Endodermal cell (in vitro differentiated cells): ENCODE measurements around the gene MYH6. TPM values are rescaled to one million over a fixed set of nuclear protein-coding genes. Genes with fewer than 3 reads are reported as not detected.
A peak's percentile ranks its signal among the peaks of the same experiment; 100 is the strongest.

Source experiments
- DNase-seq: peaks from one replicate; pipeline ENCODE4 v3.0.0-alpha.2; 2017
- H3K27ac ChIP-seq: 2 replicates; pipeline ENCODE4 v1.5.1; 2013; ENCODE audit warnings: mild to moderate bottlenecking, low read depth, low read length, moderate library complexity
- H3K27me3 ChIP-seq: 2 replicates; pipeline ENCODE4 v1.6.1; 2013; ENCODE audit warnings: mild to moderate bottlenecking, low read length, moderate library complexity; ENCODE audit not compliant: insufficient read depth, control insufficient read depth, poor library complexity, severe bottlenecking
- H3K36me3 ChIP-seq: 2 replicates; pipeline ENCODE4 v1.7.0; 2013; ENCODE audit warnings: mild to moderate bottlenecking, low read length, moderate library complexity; ENCODE audit not compliant: control insufficient read depth, insufficient read depth
- H3K4me1 ChIP-seq: one replicate; pipeline ENCODE4 v1.7.0; 2013; ENCODE audit warnings: low read length; ENCODE audit not compliant: control insufficient read depth, insufficient read depth
- H3K4me3 ChIP-seq: 2 replicates; pipeline ENCODE4 v1.5.1; 2013; ENCODE audit warnings: mild to moderate bottlenecking, low read length, moderate library complexity
- H3K9ac ChIP-seq: 2 replicates; pipeline ENCODE4 v1.6.1; 2013; ENCODE audit warnings: mild to moderate bottlenecking, low read length, moderate library complexity; ENCODE audit not compliant: poor library complexity, severe bottlenecking; ENCODE audit errors: extremely low read depth
- H3K9me3 ChIP-seq: 2 replicates; pipeline ENCODE4 v1.6.1; 2013; ENCODE audit warnings: mild to moderate bottlenecking, low read length, moderate library complexity; ENCODE audit not compliant: control insufficient read depth
- H3K27ac Mint-ChIP-seq: 2 replicates; pipeline ENCODE4 v1.8.0; 2020; ENCODE audit warnings: mixed read lengths
- H3K27me3 Mint-ChIP-seq: 2 replicates; pipeline ENCODE4 v1.8.0; 2021; ENCODE audit warnings: mild to moderate bottlenecking, mixed read lengths; ENCODE audit not compliant: insufficient read depth
- H3K36me3 Mint-ChIP-seq: 2 replicates; pipeline ENCODE4 v1.8.0; 2020; ENCODE audit warnings: low read depth, mixed read lengths
- H3K4me1 Mint-ChIP-seq: 2 replicates; pipeline ENCODE4 v1.8.0; 2020; ENCODE audit warnings: mixed read lengths
- H3K4me3 Mint-ChIP-seq: 2 replicates; pipeline ENCODE4 v1.8.0; 2020; ENCODE audit warnings: mild to moderate bottlenecking, moderate library complexity, mixed read lengths
- H3K9me3 Mint-ChIP-seq: 2 replicates; pipeline ENCODE4 v1.8.0; 2020; ENCODE audit warnings: mild to moderate bottlenecking, mixed read lengths
- CTCF ChIP-seq: fragments of 200-600 bp; sonication (generic); conservative IDR thresholded peaks from 2 replicates; pipeline ENCODE4 v1.5.0; 2021; ENCODE audit warnings: antibody characterized with exemption, mild to moderate bottlenecking
- WGBS, 2 experiments: methylation state at CpG; one replicate each; pipeline versions ENCODE4 v1.1.5 to v1.1.7; 2013; ENCODE audit warnings: missing lambda C conversion rate in 2 of 2, mixed read lengths in 1 of 2; ENCODE audit not compliant: insufficient coverage in 1 of 2, insufficient read length in 1 of 2; 5-methylcytosine and 5-hydroxymethylcytosine counted together
- total RNA-seq, 2 donors: library from RNA; stranded (reverse); fragmentation: NEBNext Ultra II Directional in 1 of 2; extraction: Animal tissue kit (Norgen Biotek cat#: 25700) in 1 of 2; gene quantifications; 2 replicates in 1 of 2; 3 replicates in 1 of 2; pipeline ENCODE4 v1.2.1, GENCODE V29; 2021

Gene MYH6
- total RNA-seq, 2 donors from 2014 or later, result not detected

DNA sequence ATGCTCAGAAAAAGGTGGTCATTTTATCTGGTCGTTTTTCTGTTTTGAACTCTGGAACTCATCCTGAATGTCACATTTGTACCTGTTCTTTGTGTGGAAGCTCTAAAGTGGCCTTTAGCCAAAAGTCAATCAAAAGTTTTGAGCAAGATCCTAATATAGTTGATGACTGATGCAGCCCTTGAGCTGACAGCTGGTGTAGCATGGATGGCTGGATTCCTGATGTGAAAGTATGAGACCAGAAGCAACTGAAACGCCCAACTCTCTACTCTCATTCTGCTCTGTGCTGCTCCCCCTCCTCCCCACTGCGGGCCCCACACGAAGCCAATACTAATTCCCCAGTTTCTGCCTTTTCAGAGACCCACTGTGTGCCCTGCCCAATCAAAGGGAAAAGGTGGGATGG is 37.7 kb upstream of the MYH6 start:
- Histone ChIP-seq H3K27me3 (no peaks in the 10 kb centered on the region), H3K4me3 (no peak overlapping the region), H3K9ac (no peak overlapping the region), H3K9me3 (no peaks in the 10 kb centered on the region), H3K27ac (no peak overlapping the region), H3K36me3 (no peaks in the 10 kb centered on the region), H3K4me1 (peaks cover 13% of the 10 kb centered on the region)
- 89 to 100% methylated on average over 1 to 4 of the region's 4 CpGs for WGBS, 2 experiments
- Mint-ChIP-seq H3K9me3 (no peaks in the 10 kb centered on the region), H3K4me1 (peaks cover 24% of the 10 kb centered on the region), H3K36me3 (no peaks in the 10 kb centered on the region), H3K27me3 (peaks cover 8% of the 10 kb centered on the region), H3K27ac (no peak overlapping the region), H3K4me3 (no peak overlapping the region)
- DNase-seq, result no peak
- TF ChIP-seq CTCF, result no peak

- Mint-ChIP-seq H3K27ac (no peak overlapping the region), H3K9me3 (no peaks in the 10 kb centered on the region), H3K27me3 (peaks cover 12% of the 10 kb centered on the region), H3K4me1 (peaks cover 24% of the 10 kb centered on the region), H3K36me3 (no peaks in the 10 kb centered on the region), H3K4me3 (no peak overlapping the region)
- WGBS, 2 experiments, result 91% methylated on average over 1 of the region's 1 CpG; no CpG with 5 or more reads in 1 of the 2 experiments
- H3K9me3 ChIP-seq, result no peaks in the 10 kb centered on the region
- no peaks in the 10 kb centered on the region for H3K36me3 ChIP-seq
- H3K27me3 ChIP-seq, result no peaks in the 10 kb centered on the region
- H3K4me3 ChIP-seq, result no peak overlapping the region
- H3K4me1 ChIP-seq, result peaks cover 13% of the 10 kb centered on the region
- TF ChIP-seq CTCF, result no peak
- H3K9ac ChIP-seq, result no peak overlapping the region
- DNase-seq, result no peak
- H3K27ac ChIP-seq, result no peak overlapping the region
These were observed 36.2 kb upstream of the MYH6 start for GRCh38 chr14:23444314-23444713.

DNA sequence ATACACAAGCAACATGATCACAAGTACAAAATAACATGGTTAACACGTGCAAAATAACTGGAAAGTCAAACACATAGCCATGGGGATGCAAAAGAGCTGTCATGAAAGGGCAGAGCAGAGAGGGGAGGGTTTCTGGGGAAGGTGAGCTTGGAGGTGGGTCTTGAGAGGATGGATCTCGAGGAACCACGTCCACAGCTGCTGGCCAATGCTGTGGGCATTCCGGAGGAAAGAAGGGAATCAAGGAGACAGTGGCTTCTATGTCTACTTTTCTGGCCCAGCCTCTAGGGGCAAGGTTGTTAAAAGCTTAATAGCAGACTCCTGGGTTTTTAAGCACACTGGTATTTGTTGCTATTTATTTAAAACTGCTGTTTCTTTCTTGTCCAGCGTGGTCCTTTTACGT is 35.8 kb upstream of the MYH6 start:
- Mint-ChIP-seq H3K36me3 (no peaks in the 10 kb centered on the region), H3K9me3 (no peaks in the 10 kb centered on the region), H3K27ac (no peak overlapping the region), H3K27me3 (peaks cover 12% of the 10 kb centered on the region), H3K4me1 (peaks cover 24% of the 10 kb centered on the region), H3K4me3 (no peak overlapping the region)
- Histone ChIP-seq H3K9ac (no peak overlapping the region), H3K27me3 (no peaks in the 10 kb centered on the region), H3K4me3 (no peak overlapping the region), H3K9me3 (no peaks in the 10 kb centered on the region), H3K4me1 (peaks cover 13% of the 10 kb centered on the region), H3K36me3 (no peaks in the 10 kb centered on the region), H3K27ac (no peak overlapping the region)
- TF ChIP-seq CTCF, result peak; percentile 24
- WGBS, 2 experiments, result 88 to 92% methylated on average over 5 to 6 of the region's 6 CpGs
- DNase-seq, result no peak
